B cell (primary cell): Measurements from ENCODE around the gene MBNL1. TPM values are rescaled to one million over a fixed set of nuclear protein-coding genes. Genes with fewer than 3 reads are reported as not detected.

Source experiments
- ATAC-seq: fragments of 200-7000 bp; cut with Tn5 transposase; one replicate; pipeline ENCODE4 v1.10.0; 2021; ENCODE audit warnings: low read depth, mild to moderate bottlenecking, moderate number of reproducible peaks, moderate library complexity
- CTCF ChIA-PET: fragments of 350-600 bp; sonication (Branson Sonifier 250); formaldehyde crosslinking; loops from one replicate; lab custom pipeline; 2021; ENCODE audit warnings: antibody characterized with exemption, inconsistent platforms; lab: Charles Lee
- POLR2A ChIA-PET: fragments of 350-600 bp; sonication (Branson Sonifier 250); formaldehyde crosslinking; loops from one replicate; lab custom pipeline; 2021; ENCODE audit warnings: antibody characterized with exemption; lab: Charles Lee
- DNase-seq: peaks from one replicate; pipeline ENCODE4 v3.0.0; 2013
- H2AFZ ChIP-seq: 2 replicates; pipeline ENCODE4 v1.6.1; 2012; ENCODE audit warnings: mild to moderate bottlenecking, low read depth, low read length; ENCODE audit not compliant: insufficient read depth, poor library complexity, severe bottlenecking
- H3K27ac ChIP-seq, 2 donors: 1 replicate in 1 of 2; 2 replicates in 1 of 2; pipeline ENCODE4 v1.5.1; 2012 to 2013; ENCODE audit warnings: low read length in 2 of 2, mild to moderate bottlenecking in 2 of 2, moderate library complexity in 1 of 2
- H3K27me3 ChIP-seq, 4 experiments: fragments of 200-600 bp in 1 of 4; sonication (generic) in 1 of 4; replicated peaks in 1 of 4; 1 replicate in 2 of 4; 2 replicates in 2 of 4; pipeline versions ENCODE4 v1.6.1 to v1.7.0; 2013 to 2016; ENCODE audit warnings: low read length in 3 of 4, mild to moderate bottlenecking in 2 of 4, mixed read lengths in 1 of 4, moderate library complexity in 1 of 4; ENCODE audit not compliant: insufficient read depth in 4 of 4, control insufficient read depth in 3 of 4; ENCODE audit errors: control extremely low read depth in 1 of 4
- H3K36me3 ChIP-seq, 2 experiments: replicated peaks in 1 of 2; 1 replicate in 1 of 2; 2 replicates in 1 of 2; pipeline versions ENCODE4 v1.6.1 to v1.7.1; 2013; ENCODE audit warnings: low read length in 1 of 2; ENCODE audit not compliant: insufficient read depth in 2 of 2, control insufficient read depth in 1 of 2; ENCODE audit errors: control extremely low read depth in 1 of 2, extremely low read depth in 1 of 2
- H3K4me1 ChIP-seq, 2 donors: fragments of 200-600 bp in 1 of 2; sonication (generic) in 1 of 2; 1 replicate in 1 of 2; 2 replicates in 1 of 2; pipeline versions ENCODE4 v1.5.1 to v1.6.1; 2013 to 2017; ENCODE audit warnings: low read length in 2 of 2; ENCODE audit not compliant: control insufficient read depth in 2 of 2, insufficient read depth in 2 of 2
- H3K4me2 ChIP-seq: replicated peaks from 2 replicates; pipeline ENCODE3; 2012; ENCODE audit warnings: mild to moderate bottlenecking, low read depth, low read length; ENCODE audit not compliant: poor library complexity, severe bottlenecking
- H3K4me3 ChIP-seq, 5 experiments: fragments of 200-600 bp in 1 of 5; sonication (generic) in 1 of 5; 1 replicate in 3 of 5; 2 replicates in 2 of 5; pipeline versions ENCODE4 v1.5.1 to v1.7.0; 2011 to 2016; ENCODE audit warnings: low read length in 4 of 5, mild to moderate bottlenecking in 4 of 5, low read depth in 2 of 5, control low read depth in 1 of 5, moderate library complexity in 1 of 5; ENCODE audit not compliant: insufficient read depth in 1 of 5; ENCODE audit errors: control extremely low read depth in 1 of 5, extremely low read depth in 1 of 5
- H3K79me2 ChIP-seq: fragments of 200-600 bp; sonication (generic); one replicate; pipeline ENCODE4 v1.6.0; 2016; ENCODE audit warnings: low read length; ENCODE audit not compliant: control insufficient read depth, insufficient read depth
- H3K9ac ChIP-seq: fragments of 200-600 bp; sonication (generic); 2 replicates; pipeline ENCODE4 v1.6.1; 2017; ENCODE audit warnings: mild to moderate bottlenecking, low read length, moderate library complexity
- H3K9me3 ChIP-seq, 3 donors: one replicate each; pipeline versions ENCODE4 v1.6.1 to v1.7.1; 2013; ENCODE audit warnings: low read length in 2 of 3; ENCODE audit not compliant: control insufficient read depth in 2 of 3, insufficient read depth in 1 of 3; ENCODE audit errors: control extremely low read depth in 1 of 3
- H4K20me1 ChIP-seq: 2 replicates; pipeline ENCODE4 v1.6.0; 2012; ENCODE audit warnings: mild to moderate bottlenecking, low read length; ENCODE audit not compliant: insufficient read depth, control insufficient read depth, poor library complexity, severe bottlenecking
- H3K27ac Mint-ChIP-seq: one replicate; pipeline ENCODE4 v1.8.0; 2021; ENCODE audit warnings: mixed read lengths
- H3K27me3 Mint-ChIP-seq: one replicate; pipeline ENCODE4 v1.8.0; 2021; ENCODE audit warnings: mixed read lengths
- H3K4me1 Mint-ChIP-seq: one replicate; pipeline ENCODE4 v1.8.0; 2021; ENCODE audit warnings: mixed read lengths
- H3K4me3 Mint-ChIP-seq: one replicate; pipeline ENCODE4 v1.8.0; 2021; ENCODE audit warnings: mixed read lengths
- H3K9me3 Mint-ChIP-seq: one replicate; pipeline ENCODE4 v1.8.0; 2022; ENCODE audit warnings: mixed read lengths; ENCODE audit not compliant: insufficient read depth
- EZH2 ChIP-seq: IDR thresholded peaks from 2 replicates; pipeline ENCODE4 v1.6.1; 2012; ENCODE audit warnings: borderline replicate concordance, low read depth, mild to moderate bottlenecking, moderate library complexity, low read length; ENCODE audit not compliant: insufficient read depth, poor library complexity, severe bottlenecking
- WGBS: methylation state at CpG from one replicate; pipeline ENCODE4 v1.1.5; 2013; ENCODE audit warnings: missing lambda C conversion rate; ENCODE audit not compliant: insufficient coverage; 5-methylcytosine and 5-hydroxymethylcytosine counted together
- intact Hi-C: fragments of 100-400 bp; cut with micrococcal nuclease; formaldehyde crosslinking; loops from one replicate; pipeline ENCODE4 v1.10.0; 2022
- polyA plus RNA-seq: library from polyadenylated mRNA; depleted of rRNA; stranded (reverse); fragments of >200 nt; gene quantifications from 2 replicates; pipeline ENCODE4 v1.2.3, GENCODE V29; 2012
- total RNA-seq, 2 donors: library from RNA; stranded (reverse); fragments of 120-200 nt in 1 of 2; gene quantifications; 1 replicate in 1 of 2; 2 replicates in 1 of 2; pipeline versions ENCODE4 v1.2.3 to v1.2.4, GENCODE V29; 2013 to 2022
- TF ChIP-seq, protein P1 (sequence below): fragments of 200-600 bp; IDR thresholded peaks from one replicate; pipeline ENCODE4 v1.8.0; 2022; ENCODE audit warnings: antibody characterized with exemption, mild to moderate bottlenecking

The MBNL1 gene
- total and polyA plus RNA-seq, 2 donors (not counting 1 experiment from before 2014, with no cell fraction given) = 195 to 505 TPM

DNA sequence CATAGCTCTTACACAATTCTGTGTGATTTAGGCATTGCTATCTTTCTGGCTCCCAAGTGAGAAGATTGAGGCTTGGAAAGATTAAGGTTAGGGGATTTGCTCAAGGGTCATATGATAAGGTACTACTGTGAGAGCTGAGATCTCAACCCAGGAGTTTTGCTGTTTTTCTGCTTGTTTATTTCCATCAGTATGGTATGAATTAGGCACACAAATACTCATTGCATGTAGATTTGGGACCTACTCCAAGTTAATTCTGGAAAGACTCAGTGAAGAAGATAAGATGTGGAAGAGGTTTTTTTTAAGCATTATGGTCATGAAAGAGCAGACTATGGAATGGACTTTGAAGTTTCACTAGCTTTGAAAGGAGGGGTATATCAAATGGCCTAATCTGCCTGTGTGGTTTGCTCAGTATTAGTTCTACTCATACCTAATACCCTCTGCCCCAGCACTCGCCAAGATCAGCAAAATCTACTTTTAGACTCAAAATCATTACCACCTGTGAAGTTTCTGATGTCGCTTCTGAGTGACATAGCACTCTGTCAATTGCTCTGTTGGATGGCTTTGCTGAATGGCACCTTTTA, 12.5 kb downstream of the MBNL1 start:
- ChIA-PET CTCF (interaction anchor here (1.3 to 1.7 kb wide), 4 partner anchors 10 to 97 kb away, joined by 3 to 6 read pairs (median 4); partner anchors contain the start of gene MBNL1), POLR2A (interaction anchor here (0.8 to 3.2 kb wide), 2 partner anchors 12 to 24 kb away, joined by 3 to 8 read pairs; partner anchors contain the start of gene MBNL1)
- Histone ChIP-seq H3K9ac (peak overlapping the region; percentile 19), H3K36me3 (peaks cover 0 to 1% of the 10 kb centered on the region in 2 experiments), H3K79me2 (peaks cover 98% of the 10 kb centered on the region), H3K9me3 (no peaks in the 10 kb centered on the region), H2AFZ (no peak overlapping the region), H4K20me1 (peaks cover 55% of the 10 kb centered on the region), H3K4me1 (peaks cover 63 to 90% of the 10 kb centered on the region in 2 donors), H3K27me3 (no peaks in the 10 kb centered on the region), H3K4me2 (peak overlapping the region; percentile 43), H3K27ac (peak overlapping the region in 1 of 2 donors; percentile 73), H3K4me3 (peak overlapping the region in 1 of 5 experiments; percentile 5)
- TF ChIP-seq, protein P1, sequence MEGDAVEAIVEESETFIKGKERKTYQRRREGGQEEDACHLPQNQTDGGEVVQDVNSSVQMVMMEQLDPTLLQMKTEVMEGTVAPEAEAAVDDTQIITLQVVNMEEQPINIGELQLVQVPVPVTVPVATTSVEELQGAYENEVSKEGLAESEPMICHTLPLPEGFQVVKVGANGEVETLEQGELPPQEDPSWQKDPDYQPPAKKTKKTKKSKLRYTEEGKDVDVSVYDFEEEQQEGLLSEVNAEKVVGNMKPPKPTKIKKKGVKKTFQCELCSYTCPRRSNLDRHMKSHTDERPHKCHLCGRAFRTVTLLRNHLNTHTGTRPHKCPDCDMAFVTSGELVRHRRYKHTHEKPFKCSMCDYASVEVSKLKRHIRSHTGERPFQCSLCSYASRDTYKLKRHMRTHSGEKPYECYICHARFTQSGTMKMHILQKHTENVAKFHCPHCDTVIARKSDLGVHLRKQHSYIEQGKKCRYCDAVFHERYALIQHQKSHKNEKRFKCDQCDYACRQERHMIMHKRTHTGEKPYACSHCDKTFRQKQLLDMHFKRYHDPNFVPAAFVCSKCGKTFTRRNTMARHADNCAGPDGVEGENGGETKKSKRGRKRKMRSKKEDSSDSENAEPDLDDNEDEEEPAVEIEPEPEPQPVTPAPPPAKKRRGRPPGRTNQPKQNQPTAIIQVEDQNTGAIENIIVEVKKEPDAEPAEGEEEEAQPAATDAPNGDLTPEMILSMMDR = no peak
- no peak for TF ChIP-seq EZH2
- H3K9me3 Mint-ChIP-seq = no peaks in the 10 kb centered on the region
- H3K4me3 Mint-ChIP-seq = peak overlapping the region; percentile 68
- H3K27me3 Mint-ChIP-seq = no peaks in the 10 kb centered on the region
- ATAC-seq = no peak
- peak overlapping the region; percentile 62 for H3K27ac Mint-ChIP-seq
- 0% methylated on average over 1 of the region's 2 CpGs for WGBS
- intact Hi-C loops = loop anchor here (5.0 kb wide), 1 partner anchor 36 kb away; no protein-coding TSS in a partner anchor
- peaks cover 79% of the 10 kb centered on the region for H3K4me1 Mint-ChIP-seq
- no peak for DNase-seq

DNA sequence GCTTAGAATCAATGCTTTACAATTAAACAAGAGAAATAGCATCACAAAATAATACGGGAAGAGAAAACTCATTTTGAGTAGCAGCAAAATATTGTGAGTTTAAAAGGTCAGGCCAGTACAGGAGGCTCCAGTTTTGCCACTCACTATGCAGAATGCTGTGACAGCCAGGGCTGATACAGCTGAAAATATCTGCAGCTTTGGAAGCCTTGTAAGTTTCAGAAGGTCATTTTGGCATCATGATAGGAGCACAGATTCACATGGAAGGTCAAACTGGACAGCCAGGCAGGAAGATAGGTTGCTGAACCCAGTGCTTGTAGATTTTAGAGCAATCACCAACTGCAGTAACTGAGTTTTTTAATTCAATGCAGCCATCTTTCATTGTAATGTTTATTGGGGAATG, 14.1 kb downstream of the MBNL1 start:
- Histone ChIP-seq H3K4me2 (peak overlapping the region; percentile 43), H3K79me2 (peaks cover 96% of the 10 kb centered on the region), H3K9ac (peak overlapping the region; percentile 1), H3K27me3 (no peaks in the 10 kb centered on the region), H3K36me3 (peaks cover 0 to 1% of the 10 kb centered on the region in 2 experiments), H3K4me1 (peaks cover 60 to 91% of the 10 kb centered on the region in 2 donors), H2AFZ (no peak overlapping the region), H3K4me3 (no peak overlapping the region), H3K27ac (peak overlapping the region in 1 of 2 donors; percentile 74), H4K20me1 (peaks cover 51% of the 10 kb centered on the region), H3K9me3 (no peaks in the 10 kb centered on the region)
- TF ChIP-seq, protein P1 = no peak
- TF ChIP-seq EZH2 = no peak
- no peak overlapping the region for H3K27ac Mint-ChIP-seq
- peak overlapping the region; percentile 71 for H3K4me3 Mint-ChIP-seq
- POLR2A ChIA-PET = interaction anchor here (0.6 kb wide), 1 partner anchor 13 kb away, joined by 6 read pairs; no protein-coding TSS in a partner anchor
- no peak for ATAC-seq
- CTCF ChIA-PET = interaction anchor here (1.0 to 2.0 kb wide), 2 partner anchors 15 to 99 kb away, joined by 3 to 10 read pairs; no protein-coding TSS in a partner anchor
- WGBS = no CpG with 5 or more reads among the region's 1 CpG
- H3K4me1 Mint-ChIP-seq = peaks cover 75% of the 10 kb centered on the region
- no peaks in the 10 kb centered on the region for H3K27me3 Mint-ChIP-seq
- intact Hi-C loops = loop anchor here (1.0 to 5.0 kb wide), 2 partner anchors 8 to 34 kb away; no protein-coding TSS in a partner anchor
- no peaks in the 10 kb centered on the region for H3K9me3 Mint-ChIP-seq
- DNase-seq = no peak
